ENCODE data around the gene KLHL6.

The KLHL6 gene

DNA sequence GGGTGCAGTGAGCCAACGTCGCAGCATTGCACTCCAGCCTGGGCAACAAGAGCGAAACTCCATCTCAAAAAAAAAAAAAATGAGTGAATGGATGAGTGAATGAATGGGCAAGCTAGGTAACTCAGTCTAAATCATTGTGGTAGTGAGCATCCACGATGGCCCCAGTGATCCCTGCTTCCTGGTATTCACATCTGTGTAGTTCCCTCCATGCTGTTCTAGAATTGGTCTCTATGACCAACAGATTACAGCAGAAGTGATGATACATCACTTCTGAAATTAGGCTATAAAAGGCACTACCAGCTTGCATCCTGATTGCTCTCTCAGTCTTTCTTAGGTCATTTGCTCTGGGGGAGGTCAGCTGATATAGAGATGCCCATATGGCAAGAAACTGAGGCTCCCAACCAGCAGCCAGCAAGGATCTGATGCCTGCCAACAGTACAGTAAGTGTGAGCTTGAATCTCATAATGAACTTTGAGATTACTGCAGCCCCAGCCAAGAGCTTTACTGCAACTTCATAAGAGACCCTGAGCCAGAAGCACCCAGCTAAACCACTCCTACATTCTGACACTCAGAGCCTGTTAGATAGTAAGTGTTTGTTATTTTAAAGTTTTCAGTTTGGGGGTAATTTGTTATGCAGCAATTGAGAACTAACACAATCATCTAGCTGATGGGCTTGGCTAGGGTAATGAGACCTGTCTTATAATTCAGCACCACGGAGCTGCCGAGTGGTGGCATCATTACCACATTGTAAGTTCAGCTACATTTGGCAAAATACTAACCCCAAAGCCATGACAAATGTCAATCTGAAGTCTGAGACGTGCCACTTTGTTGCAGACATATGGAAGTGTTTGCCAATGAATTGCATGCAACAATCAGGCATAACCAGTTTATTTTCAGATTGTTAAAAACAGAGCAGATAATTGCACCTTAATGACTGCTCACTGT is 53.0 kb downstream of the KLHL6 start:
- DNase-seq = no peak

GRCh38 chr3:183500981-183501704 is 54.4 kb downstream of the KLHL6 start:
- DNase-seq = no peak

DNA sequence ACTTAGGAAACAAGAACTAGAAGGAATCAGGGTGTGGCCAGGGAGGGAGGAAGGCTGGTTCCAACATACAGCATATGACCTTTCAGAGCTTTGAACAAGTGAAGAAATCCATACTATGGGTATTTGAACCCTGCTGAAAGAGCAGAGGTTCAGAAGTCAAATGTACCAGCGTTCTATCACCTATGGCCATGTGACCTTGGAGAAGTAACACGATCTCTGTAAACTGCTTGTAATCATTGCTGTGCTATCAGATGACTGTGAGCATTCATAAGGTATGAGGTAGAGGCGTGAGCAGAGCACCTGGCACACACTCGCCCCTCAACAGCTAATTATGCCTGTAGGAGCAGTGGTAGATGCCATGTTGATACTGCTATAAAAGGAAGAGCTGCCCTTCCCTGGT is 55.2 kb downstream of the KLHL6 start:
- DNase-seq = no peak

DNA sequence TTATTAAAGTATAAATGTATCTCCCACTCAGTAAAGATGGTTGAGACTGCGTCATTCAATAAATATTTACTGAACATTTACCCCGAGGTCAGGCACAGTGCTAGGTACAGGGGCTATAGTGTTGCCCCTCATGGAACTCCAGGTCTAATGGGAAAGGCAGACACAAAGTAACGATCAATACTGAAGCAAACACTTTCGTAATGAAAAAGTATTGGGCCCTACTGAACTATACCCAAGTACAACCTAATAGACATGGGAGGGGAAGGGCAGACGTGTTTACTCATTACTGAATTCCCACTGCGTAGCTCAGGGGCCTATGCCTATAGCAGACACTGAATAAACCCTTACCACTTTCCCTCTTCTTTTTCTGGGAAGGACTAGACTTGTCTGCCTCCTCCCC is 56.9 kb downstream of the KLHL6 start:
- no peak for DNase-seq

DNA sequence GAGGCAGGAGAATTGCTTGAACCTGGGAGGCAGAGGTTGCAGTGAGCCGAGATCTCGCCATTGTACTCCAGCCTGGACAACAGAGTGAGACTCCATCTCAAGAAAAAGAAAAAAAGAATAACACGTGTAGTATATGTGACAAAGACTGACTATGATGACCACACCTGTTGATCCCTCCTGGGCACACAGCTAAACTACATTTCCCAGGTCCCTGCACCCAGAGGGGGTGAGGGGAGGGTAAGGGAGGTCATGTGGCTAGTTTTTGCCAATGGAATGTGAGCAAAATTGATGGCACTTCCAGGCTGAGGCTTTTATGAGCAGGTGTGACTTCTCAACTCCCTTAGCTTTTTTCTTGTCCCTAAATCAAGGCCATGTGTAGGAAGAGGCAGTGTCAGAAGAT is 58.2 kb downstream of the KLHL6 start:
- no peak for DNase-seq

DNA sequence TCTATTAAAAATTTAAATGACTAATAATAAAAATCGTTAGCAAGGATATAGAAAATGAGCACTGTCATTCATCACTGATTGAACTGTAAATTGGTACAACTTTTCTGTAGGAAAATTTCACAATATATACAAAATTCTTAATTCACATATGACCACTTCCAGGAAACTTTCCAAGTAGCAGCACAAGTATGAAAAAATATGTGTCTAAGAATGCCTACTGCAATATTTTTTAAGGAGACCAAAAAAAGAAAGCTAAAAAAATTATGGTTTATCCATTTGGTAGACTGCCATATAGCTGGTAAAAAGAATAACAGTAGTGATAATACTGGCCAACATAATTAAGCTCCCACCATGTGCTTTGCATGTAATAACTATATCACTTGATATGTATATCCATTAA is 59.2 kb downstream of the KLHL6 start:
- DNase-seq = no peak

DNA sequence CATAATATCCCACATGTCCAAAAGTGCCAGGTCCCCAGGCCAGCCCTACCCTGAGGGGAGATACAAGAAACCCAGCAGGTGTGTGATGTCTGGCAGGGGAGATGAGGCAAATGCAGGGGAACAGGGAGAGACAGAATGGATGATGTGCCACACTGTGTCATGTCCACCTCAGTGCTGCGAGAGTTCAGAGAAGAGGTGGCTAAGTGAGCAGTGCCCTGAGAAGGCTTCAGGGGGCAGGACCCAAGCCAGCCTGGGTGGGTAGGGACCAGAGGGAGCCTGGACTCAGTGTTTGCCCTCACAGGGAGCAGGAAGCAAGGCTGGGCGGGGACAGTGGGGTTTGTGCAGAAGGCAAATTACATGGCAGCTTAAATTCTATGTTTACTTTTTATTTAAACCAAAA is 61.2 kb downstream of the KLHL6 start:
- DNase-seq = no peak

DNA sequence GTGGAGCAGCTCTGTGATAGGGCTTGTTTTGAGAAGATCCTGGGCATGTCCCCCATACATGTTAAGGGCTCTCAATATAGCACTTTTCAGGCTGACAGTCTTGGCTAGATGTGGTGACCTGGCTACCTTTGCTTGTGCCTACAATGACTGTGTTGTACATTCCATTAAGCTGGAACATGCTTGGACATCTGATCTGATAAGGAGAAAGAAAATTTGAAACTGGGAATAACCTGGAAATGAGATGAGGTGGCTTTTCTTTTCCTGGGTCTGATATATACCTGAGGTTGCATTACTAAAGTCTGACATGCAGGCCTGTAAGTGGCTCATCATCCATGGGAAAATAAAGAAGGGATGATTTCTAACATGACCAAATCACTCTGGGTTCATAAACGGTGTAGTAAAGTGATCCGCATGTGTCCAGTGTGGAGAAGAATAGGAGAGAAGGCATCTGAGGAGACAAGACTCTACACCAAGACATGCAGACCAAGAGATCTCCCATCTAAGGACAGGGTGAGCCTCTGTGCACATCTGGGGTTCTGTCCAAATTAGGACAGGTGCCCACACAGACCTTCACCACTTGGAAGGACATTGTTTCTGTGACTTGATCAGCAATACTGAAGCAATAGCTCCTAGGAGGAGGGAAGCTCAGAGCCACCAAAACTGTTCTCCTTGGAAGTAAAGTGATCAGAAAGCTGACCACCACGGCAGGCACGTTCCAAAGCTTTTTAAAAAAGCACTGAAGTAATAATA is 62.0 kb downstream of the KLHL6 start:
- no peak for DNase-seq

GRCh38 chr3:183492849-183493179 is 62.7 kb downstream of the KLHL6 start:
- no peak for DNase-seq

GRCh38 chr3:183491923-183492848 is 63.3 kb downstream of the KLHL6 start:
- no peak for DNase-seq

DNA sequence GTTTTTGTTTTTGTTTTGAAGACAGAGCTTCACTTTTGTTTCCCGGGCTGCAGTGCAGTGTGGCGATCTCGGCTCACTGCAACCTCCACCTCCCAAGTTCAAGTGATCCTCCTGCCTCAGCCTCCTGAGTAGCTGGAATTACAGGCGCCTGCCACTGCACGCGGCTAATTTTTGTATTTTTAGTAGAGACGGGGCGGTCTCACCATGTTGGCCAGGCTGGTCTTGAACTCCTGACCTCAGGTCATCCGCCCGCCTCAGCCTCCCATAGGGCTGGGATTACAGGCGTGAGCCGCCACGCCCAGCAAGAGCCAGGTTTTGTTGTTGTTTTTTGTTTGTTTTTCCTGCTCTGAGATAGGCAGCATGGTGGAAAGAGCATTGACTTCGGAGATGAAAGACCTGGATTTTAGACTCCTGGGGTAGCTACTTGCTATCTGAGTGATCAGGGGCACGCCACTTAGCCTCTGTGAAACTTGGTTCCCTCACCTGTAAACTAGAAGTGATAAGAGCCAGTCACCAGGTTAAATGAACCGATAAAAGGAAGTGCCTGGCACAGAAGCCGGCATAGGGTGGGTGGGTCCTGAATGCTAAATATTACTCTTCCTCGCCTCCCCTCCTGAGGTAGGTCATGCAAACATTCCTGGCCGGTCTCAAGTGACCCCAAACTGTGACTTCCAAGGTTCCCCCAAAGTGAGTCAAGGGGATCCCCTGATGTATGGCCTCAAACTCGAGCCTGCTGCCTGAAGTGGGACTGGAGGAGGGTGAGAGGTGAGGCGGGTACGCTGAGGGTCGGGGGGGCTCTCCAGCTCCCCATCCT is 64.2 kb downstream of the KLHL6 start:
- no peak for DNase-seq

- DNase-seq = no peak
These were observed 64.9 kb downstream of the KLHL6 start for GRCh38 chr3:183490653-183491052.

DNA sequence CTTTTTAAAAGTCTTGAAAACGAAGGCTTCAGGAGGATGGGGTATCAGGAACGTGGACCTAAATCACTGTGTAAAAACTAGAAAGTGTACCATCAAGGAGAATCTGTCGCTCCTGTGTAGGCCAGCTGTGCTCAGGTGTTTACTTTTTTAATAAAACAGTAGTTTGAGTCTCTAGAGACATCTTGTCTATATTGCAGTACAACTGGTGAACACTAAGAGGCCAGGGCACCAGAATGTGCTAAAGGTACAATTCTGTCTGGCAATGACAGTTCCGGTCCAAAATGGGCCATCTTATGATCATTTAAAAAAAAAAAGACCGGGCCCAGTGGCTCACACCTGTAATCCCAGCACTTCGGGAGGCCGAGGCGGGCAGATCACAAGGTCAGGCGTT is 65.3 kb downstream of the KLHL6 start:
- no peak for DNase-seq

- no peak for DNase-seq
These were observed 65.9 kb downstream of the KLHL6 start for GRCh38 chr3:183489455-183490210.

- DNase-seq = no peak
These were observed 67.2 kb downstream of the KLHL6 start for GRCh38 chr3:183488343-183488742.

- DNase-seq = no peak
These were observed 67.6 kb downstream of the KLHL6 start for GRCh38 chr3:183487896-183488295.

DNA sequence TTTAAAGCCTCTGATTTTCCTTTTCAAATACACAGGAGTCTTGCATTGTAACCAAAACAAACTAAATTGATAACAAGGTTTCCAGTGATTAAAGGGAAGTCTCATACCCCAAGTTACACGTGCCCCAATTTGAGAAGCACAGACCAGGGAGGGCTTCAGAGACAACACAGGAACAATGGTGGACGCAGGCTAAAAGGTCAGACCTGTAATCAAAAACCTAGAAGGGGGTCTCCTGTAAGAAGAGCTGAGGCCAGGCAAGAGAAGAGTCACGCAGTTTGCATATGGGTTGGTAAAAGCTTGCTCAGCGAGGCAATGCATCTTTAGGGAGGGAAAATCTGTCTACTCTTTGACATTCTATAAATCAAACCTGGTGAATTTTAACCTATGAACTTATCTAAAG is 68.5 kb downstream of the KLHL6 start:
- DNase-seq = no peak

- no peak for DNase-seq
These were observed 69.0 kb downstream of the KLHL6 start for GRCh38 chr3:183486472-183486871.

DNA sequence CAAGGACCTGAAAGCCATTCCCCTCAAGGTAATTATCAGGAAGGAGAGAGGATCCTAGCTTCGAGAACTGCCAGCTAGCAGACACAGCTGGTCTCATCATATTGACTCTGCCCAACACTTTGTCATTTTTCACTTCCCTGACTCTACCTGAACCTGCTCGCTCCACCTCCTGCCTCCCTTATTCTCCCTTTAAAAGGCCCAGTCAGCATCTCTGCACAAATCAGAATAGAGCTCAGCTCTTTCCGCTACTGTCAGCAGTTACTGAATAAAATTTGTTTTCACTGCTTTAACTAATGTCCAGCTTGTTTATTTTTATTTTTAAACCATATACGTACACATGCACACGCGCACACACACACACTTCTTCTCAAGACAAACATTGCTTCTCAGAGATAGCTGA is 69.9 kb downstream of the KLHL6 start:
- DNase-seq = no peak

DNA sequence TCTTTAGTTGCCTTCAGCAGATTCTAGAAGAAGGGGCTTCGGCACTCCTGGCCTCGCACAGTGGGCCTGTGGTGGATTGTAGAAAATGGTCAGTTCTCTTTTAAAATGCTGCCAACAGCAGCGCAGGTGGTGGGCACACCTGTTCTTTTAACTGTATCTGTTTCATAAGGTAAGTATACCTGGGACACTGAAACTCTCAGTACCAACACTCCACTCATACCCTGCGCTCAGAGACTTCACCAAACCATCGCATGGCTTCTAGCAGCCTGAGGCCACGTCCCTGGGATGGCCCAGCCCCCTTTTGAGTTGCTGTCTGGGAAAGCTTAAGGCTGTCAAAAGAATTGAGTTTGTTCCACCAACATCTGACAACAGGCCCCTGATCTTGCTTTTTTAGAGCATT is 70.4 kb downstream of the KLHL6 start:
- DNase-seq = no peak
